Ecto neural progenitor cell (in vitro differentiated cells): ENCODE data around the gene ARHGAP32.
"Not testable (repeated sequence)": the region's sequence is repeated elsewhere in the genome, so short reads cannot be mapped to it uniquely, and the experiment has no call there.

Experiments
- DNase-seq: peaks from one replicate; pipeline ENCODE4 v3.0.0-alpha.2; 2018; ENCODE audit warnings: low spot score

The ARHGAP32 gene

GRCh38 chr11:128933481-128934178, 258.5 kb downstream of the ARHGAP32 start:
- DNase-seq, result no peak

GRCh38 chr11:128931668-128932067, 260.5 kb downstream of the ARHGAP32 start:
- no peak for DNase-seq

- DNase-seq, result no peak
Measured at GRCh38 chr11:128931066-128931465, 261.1 kb downstream of the ARHGAP32 start.

- no peak for DNase-seq
Measured at GRCh38 chr11:128929991-128930390, 262.1 kb downstream of the ARHGAP32 start.

GRCh38 chr11:128929468-128929867, 262.7 kb downstream of the ARHGAP32 start:
- DNase-seq, result no peak

DNA sequence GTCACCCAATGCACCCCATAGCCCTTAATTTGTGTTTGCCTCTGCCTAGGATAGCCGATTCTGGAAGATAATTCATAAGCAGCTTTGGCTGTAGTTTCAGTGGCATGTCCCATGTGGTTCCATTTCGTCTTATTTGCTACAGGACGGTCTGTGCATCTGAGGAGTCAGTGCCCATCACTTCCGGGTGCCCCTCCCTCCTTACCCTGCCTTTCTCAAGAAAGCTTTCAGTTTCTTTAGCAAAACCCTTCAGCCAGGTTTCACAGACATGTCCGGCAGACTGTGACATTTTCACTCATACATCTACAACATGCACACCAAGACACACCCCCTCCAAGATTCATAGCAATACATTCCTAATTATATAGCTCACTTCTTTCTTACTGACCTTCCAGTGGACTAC, 263.7 kb downstream of the ARHGAP32 start:
- no peak for DNase-seq

DNA sequence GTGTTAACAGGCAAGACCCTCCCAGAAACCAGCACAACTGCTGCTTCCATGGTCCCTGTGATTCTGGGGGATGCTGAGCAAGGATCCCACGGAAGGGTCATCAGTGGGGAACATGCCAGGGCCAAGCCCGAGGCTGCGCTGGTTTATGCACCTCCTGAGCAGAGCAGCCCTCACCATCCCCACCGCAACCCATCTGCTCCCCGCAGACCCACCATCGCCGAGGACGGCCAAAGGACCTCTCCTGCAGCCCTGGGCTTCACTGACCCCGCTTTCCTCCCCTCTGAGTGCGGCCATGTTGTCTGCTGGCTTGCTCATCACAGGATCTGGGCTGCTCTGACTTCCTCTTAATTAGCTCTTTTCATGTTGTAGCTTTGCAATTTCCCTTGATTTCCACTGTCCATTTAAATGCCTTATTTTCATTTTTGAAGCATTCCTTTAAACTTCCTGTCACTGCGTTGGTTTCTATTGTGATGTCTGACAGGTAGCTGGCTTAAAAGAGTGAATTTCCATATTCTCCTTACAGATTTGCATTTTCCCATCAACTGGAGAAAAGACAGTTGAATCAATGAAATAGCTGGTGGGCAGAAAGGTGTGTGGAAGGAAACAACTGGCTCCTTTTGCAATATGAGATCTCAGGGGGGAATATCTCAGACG, 264.3 kb downstream of the ARHGAP32 start:
- no peak for DNase-seq

DNA sequence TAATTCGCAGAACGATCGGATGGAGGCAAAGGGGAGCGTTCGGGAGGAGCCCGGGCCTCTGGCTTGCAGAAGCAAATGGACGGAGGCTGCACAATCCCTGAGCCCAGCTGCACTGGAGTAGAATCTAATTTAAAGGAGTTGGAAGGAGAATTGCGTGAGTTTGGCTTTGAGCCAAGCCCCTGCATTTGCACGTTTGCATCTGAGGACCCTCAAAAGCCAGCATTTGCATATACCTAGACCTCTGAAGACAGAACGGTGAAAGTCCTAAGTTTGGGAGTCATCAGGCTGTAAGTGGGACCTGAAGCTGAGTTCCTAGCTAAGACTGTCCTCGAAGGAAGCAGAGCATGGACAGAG, 265.0 kb downstream of the ARHGAP32 start:
- no peak for DNase-seq

GRCh38 chr11:128926437-128927107, 265.6 kb downstream of the ARHGAP32 start:
- DNase-seq, result no peak

- DNase-seq, result no peak
Measured at GRCh38 chr11:128926000-128926399, 266.1 kb downstream of the ARHGAP32 start.

- DNase-seq, result no peak
Measured at GRCh38 chr11:128925250-128925600, 266.9 kb downstream of the ARHGAP32 start.

GRCh38 chr11:128924510-128925249, 267.4 kb downstream of the ARHGAP32 start:
- DNase-seq, result no peak

DNA sequence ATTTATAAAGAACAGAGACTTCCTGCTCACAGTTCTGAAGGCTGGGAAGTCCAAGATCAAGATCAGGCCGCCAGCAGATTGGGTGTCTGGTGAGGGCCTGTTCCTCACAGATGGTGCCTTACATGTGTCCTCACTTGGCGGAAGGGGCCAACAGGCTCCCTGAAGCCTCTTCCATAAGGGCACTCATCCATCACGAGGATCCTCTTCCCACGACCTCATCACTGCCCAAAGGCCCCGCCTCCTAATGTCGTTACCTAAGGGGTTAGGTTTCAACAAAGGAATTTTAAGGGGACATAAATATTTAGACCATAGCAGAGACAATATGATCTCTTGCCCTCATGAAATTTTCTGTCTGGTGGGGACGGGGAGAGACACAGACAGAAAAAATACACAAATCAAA, 268.0 kb downstream of the ARHGAP32 start:
- DNase-seq, result no peak

DNA sequence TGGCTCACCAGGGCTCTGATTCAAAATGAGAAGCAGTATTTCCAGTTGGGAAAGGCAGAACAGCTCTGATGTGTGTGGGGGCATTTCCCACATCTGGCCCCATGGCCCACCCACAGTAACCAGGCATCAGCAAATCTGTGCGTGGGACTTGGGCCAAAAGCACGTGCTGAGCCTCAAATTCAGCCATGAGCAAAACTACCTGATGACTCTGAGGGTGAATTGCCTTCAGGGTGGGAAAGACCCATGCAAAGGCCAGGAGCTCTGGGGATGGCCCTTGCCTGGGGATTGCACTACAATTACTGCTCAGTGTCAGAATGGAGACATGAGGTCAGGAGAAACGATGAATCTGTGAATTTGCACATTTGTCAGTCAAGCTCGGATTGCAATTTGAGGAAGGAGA, 270.3 kb downstream of the ARHGAP32 start:
- DNase-seq, result no peak

DNA sequence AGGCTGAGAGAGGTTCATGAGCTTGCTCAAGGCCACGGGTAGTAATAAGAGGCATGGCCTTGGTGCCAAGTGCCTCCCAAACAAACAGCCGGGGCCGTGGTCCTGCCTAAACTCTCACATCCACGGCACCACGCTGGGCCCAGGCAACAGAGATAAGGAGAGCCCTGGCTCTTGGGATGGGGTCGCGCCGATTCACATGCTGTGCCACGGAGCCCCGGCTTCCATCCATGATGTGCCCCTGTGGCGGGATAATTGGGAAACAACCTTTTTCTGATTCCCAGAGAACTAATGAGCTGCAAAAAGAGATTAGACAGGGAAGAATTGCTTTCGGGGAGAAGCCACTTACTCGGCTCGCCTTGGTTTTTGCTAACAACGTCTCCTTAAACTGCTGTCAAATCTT, 271.5 kb downstream of the ARHGAP32 start:
- no peak for DNase-seq

DNA sequence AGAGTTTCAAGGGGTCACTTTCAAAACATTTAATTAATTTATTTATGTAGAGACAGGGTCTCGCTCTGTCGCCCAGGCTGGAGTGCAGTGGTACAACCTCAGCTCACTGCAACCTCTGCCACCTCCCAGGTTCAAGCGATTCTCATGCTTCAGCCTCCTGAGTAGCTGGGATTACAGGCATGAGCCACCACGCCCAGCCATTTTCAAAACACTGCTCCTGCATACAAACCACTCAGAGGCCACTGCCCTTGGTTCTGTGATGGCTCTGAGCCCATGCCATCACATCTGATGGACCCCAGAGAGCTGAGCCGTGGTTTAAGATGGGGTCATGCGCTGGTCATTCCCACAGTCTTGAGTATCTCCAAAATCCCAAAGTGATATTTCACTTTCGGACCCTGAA, 272.5 kb downstream of the ARHGAP32 start:
- DNase-seq, result not testable (repeated sequence)

- DNase-seq, result no peak
Measured at GRCh38 chr11:128919216-128919615, 272.9 kb downstream of the ARHGAP32 start.

DNA sequence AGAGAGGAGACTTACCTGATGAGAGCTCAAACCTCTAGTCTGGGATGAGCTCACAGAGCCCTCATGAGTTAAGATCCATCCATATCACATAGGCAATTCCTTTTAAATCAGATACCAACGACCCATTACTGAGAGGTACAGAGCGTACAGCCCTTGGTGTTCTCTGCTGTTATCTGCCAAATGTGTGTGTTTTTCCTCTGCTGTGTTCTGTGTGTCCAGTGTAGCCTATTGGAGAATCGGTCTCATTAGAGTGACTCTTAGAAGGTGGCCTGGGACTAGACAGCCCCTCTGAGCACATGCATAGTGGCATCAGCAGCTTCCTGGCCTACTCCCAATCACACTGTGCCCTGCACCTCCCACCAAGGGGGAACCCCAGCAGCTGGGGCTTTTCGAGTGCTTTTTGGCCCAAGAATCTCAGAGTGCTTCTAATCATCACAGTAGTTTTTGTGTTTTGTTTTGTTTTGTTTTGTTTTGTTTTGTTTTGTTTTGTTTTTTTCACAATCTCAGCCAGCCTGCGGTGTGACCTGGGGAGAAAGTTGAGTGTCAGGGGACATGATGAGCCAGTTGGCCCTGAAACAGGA, 274.9 kb downstream of the ARHGAP32 start:
- DNase-seq, result no peak

DNA sequence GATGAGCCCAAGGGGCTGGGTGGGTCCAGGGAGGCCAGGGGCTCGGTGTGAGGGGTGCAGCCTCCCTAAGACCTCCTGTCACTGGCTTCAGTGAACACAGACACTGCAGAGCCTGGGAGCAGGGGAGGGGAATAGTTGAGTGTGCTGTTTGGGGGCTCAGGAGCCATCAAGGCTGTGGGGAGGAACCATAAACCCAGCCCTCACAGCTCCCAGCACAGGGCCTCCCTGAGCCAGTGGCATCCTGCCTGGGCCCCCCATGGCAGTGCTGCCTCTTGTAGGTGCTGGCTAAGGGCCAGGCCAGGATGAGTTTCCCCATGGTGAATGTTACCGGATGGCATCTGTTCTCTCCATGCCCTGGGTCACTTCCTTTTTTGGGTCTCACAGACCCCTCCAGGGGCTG, 275.4 kb downstream of the ARHGAP32 start:
- no peak for DNase-seq

DNA sequence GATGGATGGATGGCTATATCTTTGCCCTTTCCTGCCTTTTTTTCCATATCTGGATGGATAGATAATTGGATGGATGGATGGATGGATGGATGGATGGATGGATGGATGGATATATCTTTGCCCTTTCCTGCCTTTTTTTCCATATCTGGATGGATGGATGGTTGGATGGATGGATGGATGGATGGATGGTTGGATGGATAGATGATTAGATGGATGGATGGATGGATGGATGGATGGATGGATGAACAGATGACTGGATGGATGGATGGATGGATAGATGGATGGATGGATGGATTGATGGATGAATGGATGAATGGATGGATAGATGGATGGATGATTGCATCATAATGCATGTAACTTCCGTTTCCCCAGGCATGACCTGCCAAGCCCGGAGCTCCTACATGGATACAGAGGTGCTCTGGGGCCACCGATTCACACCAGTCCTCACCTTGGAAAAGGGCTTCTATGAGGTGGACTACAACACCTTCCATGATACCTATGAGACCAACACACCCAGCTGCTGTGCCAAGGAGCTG, 276.0 kb downstream of the ARHGAP32 start:
- DNase-seq, result no peak

- DNase-seq, result no peak
Measured at GRCh38 chr11:128915149-128915521, 277.0 kb downstream of the ARHGAP32 start.
